SK-N-SH treated with all-trans-retinoic acid at 6 μM for 48 hours (cell line): ENCODE results near the gene GPR61.

Source experiments
- ATAC-seq: fragments of 200-7000 bp; cut with Tn5 transposase; 3 replicates; pipeline ENCODE4 v1.9.1; 2020; ENCODE audit warnings: mild to moderate bottlenecking, moderate library complexity
- ARNTL ChIP-seq: fragments of 450-650 bp; formaldehyde crosslinking; IDR thresholded peaks from 2 replicates; pipeline ENCODE4 v1.5.0; 2020; ENCODE audit warnings: low read depth, mild to moderate bottlenecking, moderate library complexity, borderline replicate concordance
- CSDC2 ChIP-seq: fragments of 250-450 bp; sonication (Bioruptor Pico); IDR thresholded peaks from 2 replicates; pipeline ENCODE4 v1.5.0; 2020; ENCODE audit warnings: mild to moderate bottlenecking, moderate library complexity
- CSRNP3 ChIP-seq: fragments of 250-450 bp; sonication (Bioruptor Pico); IDR thresholded peaks from 2 replicates; pipeline ENCODE4 v1.5.1; 2021; ENCODE audit warnings: mild to moderate bottlenecking, moderate library complexity
- ESRRG ChIP-seq: fragments of 250-450 bp; sonication (Bioruptor Pico); IDR thresholded peaks from 2 replicates; pipeline ENCODE4 v1.6.1; 2021; ENCODE audit warnings: mild to moderate bottlenecking
- GLIS3 ChIP-seq: fragments of 250-450 bp; sonication (Bioruptor Pico); IDR thresholded peaks from 2 replicates; pipeline ENCODE4 v1.5.0; 2020; ENCODE audit warnings: mild to moderate bottlenecking, moderate library complexity
- ISL1 ChIP-seq: fragments of 250-450 bp; sonication (Bioruptor Pico); IDR thresholded peaks from 2 replicates; pipeline ENCODE4 v2.1.2; 2022; ENCODE audit warnings: mild to moderate bottlenecking, moderate library complexity
- OSR1 ChIP-seq: fragments of 250-450 bp; sonication (Bioruptor Pico); IDR thresholded peaks from 2 replicates; pipeline ENCODE4 v1.8.0; 2022; ENCODE audit warnings: moderate library complexity, mild to moderate bottlenecking, inconsistent platforms
- PATZ1 ChIP-seq: fragments of 250-450 bp; sonication (Bioruptor Pico); IDR thresholded peaks from 2 replicates; pipeline ENCODE4 v1.8.0; 2020; ENCODE audit warnings: mild to moderate bottlenecking, moderate library complexity, borderline replicate concordance
- POU6F1 ChIP-seq: fragments of 250-450 bp; sonication (Bioruptor Pico); IDR thresholded peaks from 2 replicates; pipeline ENCODE4 v1.8.0; 2021; ENCODE audit warnings: low read depth, mild to moderate bottlenecking, moderate library complexity, borderline replicate concordance
- PPARA ChIP-seq: fragments of 250-450 bp; sonication (Bioruptor Pico); IDR thresholded peaks from 2 replicates; pipeline ENCODE4 v1.5.0; 2020; ENCODE audit warnings: mild to moderate bottlenecking, borderline replicate concordance
- RARB ChIP-seq: fragments of 250-450 bp; sonication (Bioruptor Pico); IDR thresholded peaks from 2 replicates; pipeline ENCODE4 v1.8.0; 2021; ENCODE audit warnings: mild to moderate bottlenecking, moderate library complexity
- SNAI2 ChIP-seq: fragments of 250-450 bp; sonication (Bioruptor Pico); IDR thresholded peaks from 2 replicates; pipeline ENCODE4 v1.5.0; 2020; ENCODE audit warnings: mild to moderate bottlenecking, moderate library complexity
- TCF4 ChIP-seq: fragments of 250-450 bp; sonication (Bioruptor Pico); IDR thresholded peaks from 2 replicates; pipeline ENCODE4 v1.8.0; 2021; ENCODE audit warnings: mild to moderate bottlenecking, moderate library complexity, borderline replicate concordance
- TSHZ2 ChIP-seq: fragments of 250-450 bp; sonication (Bioruptor Pico); IDR thresholded peaks from 2 replicates; pipeline ENCODE4 v1.5.0; 2020; ENCODE audit warnings: mild to moderate bottlenecking, moderate library complexity
- ZFP3 ChIP-seq: fragments of 250-450 bp; sonication (Bioruptor Pico); IDR thresholded peaks from 2 replicates; pipeline ENCODE4 v1.5.0; 2020; ENCODE audit warnings: mild to moderate bottlenecking, moderate library complexity
- ZFP30 ChIP-seq: fragments of 450-650 bp; formaldehyde crosslinking; IDR thresholded peaks from 2 replicates; pipeline ENCODE4 v1.5.0; 2022; ENCODE audit warnings: mild to moderate bottlenecking, moderate library complexity
- ZNF565 ChIP-seq: fragments of 450-650 bp; formaldehyde crosslinking; conservative IDR thresholded peaks from 2 replicates; pipeline ENCODE4 v1.5.0; 2020; ENCODE audit warnings: low read depth, mild to moderate bottlenecking, moderate library complexity
- ZNF70 ChIP-seq: fragments of 450-650 bp; formaldehyde crosslinking; IDR thresholded peaks from 2 replicates; pipeline ENCODE4 v1.5.0; 2020; ENCODE audit warnings: mild to moderate bottlenecking, moderate library complexity
- ZNF8 ChIP-seq: fragments of 450-650 bp; formaldehyde crosslinking; IDR thresholded peaks from 2 replicates; pipeline ENCODE4 v1.5.0; 2020; ENCODE audit warnings: mild to moderate bottlenecking, moderate library complexity

Gene GPR61

GRCh38 chr1:109569323-109569722 lies 29.7 kb downstream of the GPR61 start:
- ATAC-seq = no peak

GRCh38 chr1:109570414-109570813 lies 30.7 kb downstream of the GPR61 start:
- no peak for TF ChIP-seq CSRNP3
- no peak for TF ChIP-seq PATZ1
- TF ChIP-seq RARB (CRISPR knock-in tag) = no peak
- TF ChIP-seq SNAI2 = no peak
- TF ChIP-seq CSDC2 (CRISPR knock-in tag) = no peak
- TF ChIP-seq ZFP30 (CRISPR knock-in tag) = no peak
- no peak for TF ChIP-seq ZNF70 (CRISPR knock-in tag)
- no peak for TF ChIP-seq TCF4 (CRISPR knock-in tag)

More at GRCh38 chr1:109569323-109569722, 29.7 kb downstream of the GPR61 start:
- no peak for TF ChIP-seq SNAI2
- TF ChIP-seq CSDC2 (CRISPR knock-in tag) = no peak
- no peak for TF ChIP-seq ZFP3
- TF ChIP-seq ESRRG (CRISPR knock-in tag) = no peak
- no peak for TF ChIP-seq GLIS3 (CRISPR knock-in tag)

GRCh38 chr1:109573785-109574184 lies 34.1 kb downstream of the GPR61 start:
- no peak for ATAC-seq
- no peak for TF ChIP-seq ZNF565 (CRISPR knock-in tag)

More at GRCh38 chr1:109570414-109570813, 30.7 kb downstream of the GPR61 start:
- 0 out of 3 replicates have a peak, but pooled peaks have one; percentile 31 for ATAC-seq

- no peak for ATAC-seq
- TF ChIP-seq RARB (CRISPR knock-in tag) = no peak
- TF ChIP-seq ESRRG (CRISPR knock-in tag) = no peak
- no peak for TF ChIP-seq ZNF8 (CRISPR knock-in tag)
- TF ChIP-seq POU6F1 = no peak
- TF ChIP-seq CSDC2 (CRISPR knock-in tag) = no peak
- no peak for TF ChIP-seq ZNF70 (CRISPR knock-in tag)
- TF ChIP-seq ZFP3 = no peak
- no peak for TF ChIP-seq OSR1 (CRISPR knock-in tag)
- TF ChIP-seq GLIS3 (CRISPR knock-in tag) = no peak
- no peak for TF ChIP-seq ISL1 (CRISPR knock-in tag)
- TF ChIP-seq CSRNP3 = no peak
- TF ChIP-seq TCF4 (CRISPR knock-in tag) = no peak
- TF ChIP-seq ZNF565 (CRISPR knock-in tag) = no peak
- TF ChIP-seq ZFP30 (CRISPR knock-in tag) = no peak
- no peak for TF ChIP-seq PPARA (CRISPR knock-in tag)
- no peak for TF ChIP-seq ARNTL (CRISPR knock-in tag)
- TF ChIP-seq TSHZ2 (CRISPR knock-in tag) = no peak
- TF ChIP-seq PATZ1 = no peak
- TF ChIP-seq, all 23 proteins: peak for 0
Measured at GRCh38 chr1:109578947-109579443, 39.3 kb downstream of the GPR61 start.
